ENCODE results near the gene PLPP7.
"Not testable (repeated sequence)": the region's sequence is repeated elsewhere in the genome, so short reads cannot be mapped to it uniquely, and the experiment has no call there.

The PLPP7 gene

DNA sequence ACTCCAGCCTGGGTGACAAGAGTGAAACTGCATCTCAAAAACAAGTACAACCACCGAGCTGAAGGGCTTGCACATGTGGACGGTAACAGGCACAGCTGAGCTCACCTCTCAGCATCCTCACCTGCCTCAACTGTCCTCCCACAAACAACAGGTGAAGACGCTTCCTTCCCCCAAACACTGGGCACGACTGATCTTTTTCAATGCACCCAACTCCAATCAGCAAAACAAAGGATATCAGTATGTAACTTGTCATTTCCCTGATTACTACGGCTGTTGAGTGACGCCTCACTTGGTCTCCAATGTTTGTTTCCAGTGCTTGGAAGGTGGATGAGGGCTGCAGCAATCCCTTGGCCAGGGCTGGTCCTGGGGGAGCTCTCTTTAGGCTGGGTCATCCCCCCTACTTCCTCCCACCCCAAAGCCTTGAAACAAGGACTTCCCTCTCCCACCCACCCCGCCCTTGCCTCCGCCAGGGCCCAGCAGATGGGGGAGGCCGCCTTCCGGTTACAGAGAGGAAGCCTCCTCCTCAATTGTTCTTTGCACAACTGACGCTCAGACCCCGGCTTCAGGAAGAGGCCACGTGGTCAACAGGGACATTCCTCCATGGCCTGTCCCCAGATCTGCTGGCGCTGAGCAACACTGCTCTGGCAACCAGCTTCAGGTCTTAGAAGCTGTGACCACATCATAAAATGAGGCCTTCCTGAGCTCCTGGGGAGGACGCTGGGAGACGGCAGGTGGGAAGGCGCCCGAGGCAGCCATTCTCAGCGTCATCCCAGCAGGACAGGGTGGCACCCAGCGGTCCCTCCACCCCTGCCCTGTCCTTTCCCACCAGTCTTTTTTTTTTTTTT lies 19.1 kb upstream of the PLPP7 start:
- peak; percentile 71 for DNase-seq

DNA sequence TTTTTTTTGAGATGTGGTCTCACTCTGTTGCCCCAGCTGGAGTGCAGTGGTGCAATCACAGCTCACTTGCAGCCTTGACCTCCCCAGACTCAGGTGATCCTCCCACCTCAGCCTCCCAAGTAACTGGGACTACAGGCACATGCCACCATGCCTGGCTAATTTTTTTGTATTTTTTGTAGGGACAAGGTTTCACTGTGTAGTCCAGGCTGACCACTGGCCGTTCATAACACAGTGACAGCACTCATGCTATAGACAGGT lies 18.6 kb upstream of the PLPP7 start:
- not testable (repeated sequence) for DNase-seq

DNA sequence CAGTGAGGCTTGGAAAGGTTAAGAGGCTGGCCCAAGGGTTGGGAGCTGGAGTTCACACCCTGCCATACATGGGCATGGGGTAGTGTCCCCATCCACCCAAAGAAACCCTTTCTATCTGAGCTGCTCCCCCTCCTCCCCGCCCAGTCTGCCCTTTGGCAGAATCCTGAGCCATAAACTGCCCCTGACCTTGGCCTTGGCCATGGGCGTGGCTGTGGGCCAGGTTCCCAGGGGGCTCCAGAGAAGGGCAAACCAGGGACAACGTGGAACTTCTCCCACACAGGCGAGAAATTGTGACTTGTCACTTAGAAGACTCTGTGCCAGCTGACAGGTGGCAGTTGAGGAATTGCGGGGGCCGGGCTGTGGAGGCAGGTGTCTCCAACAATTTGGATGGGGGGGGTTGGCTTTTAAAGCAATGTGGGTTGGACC lies 18.0 kb upstream of the PLPP7 start:
- peak; percentile 16 for DNase-seq

DNA sequence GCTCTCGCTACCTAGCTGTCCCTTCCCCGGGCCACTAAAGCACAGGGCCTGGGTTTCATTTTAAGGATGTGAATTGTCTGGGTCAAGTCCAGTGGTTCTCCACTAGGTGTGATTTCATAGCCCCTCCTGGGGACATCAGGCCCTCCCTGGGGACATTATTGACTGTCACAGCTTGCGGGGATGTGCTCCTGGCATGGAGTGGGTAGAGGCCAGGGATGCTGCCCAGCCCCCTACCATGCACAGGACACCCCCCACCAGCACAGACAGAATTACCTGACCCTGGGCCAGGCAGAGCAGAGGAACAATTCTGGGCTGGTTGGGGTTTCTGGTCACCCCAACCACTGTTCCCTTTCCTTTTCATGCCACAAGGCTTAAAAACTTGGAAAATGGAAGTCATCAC lies 17.3 kb upstream of the PLPP7 start:
- DNase-seq, result peak; percentile 8

DNA sequence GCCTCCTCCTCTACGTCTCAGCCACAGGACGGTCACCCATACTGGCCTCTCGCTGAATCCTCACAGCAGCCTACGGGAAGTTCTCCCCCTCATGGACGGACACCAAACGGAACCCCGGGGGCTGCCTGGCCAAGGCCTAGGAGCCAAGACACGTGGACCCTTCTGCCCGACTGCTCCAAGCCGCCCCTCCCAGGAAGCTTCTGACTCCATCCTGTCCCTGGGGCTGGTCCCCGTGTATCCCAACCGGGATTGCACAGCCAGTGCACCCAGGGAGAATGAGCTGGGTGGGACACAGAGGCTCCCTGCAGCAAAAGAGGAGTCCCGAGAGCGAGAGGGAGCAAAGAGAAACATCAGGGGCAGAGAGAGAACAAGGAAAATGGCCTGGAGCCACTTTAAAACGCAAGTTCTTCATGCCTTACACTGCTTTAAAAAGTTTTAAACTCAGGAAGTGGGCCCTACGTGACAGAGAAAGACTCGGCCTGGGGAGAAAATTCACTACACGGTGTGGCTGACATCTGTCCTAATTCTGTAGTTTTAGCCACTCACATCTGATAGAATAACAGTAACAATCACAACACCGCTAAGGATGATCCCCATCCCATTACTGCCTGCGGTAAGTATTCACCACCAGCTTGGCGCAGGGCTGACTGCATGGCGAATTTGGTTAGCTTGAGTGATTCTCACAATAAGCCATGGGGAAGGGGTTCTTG lies 16.2 kb upstream of the PLPP7 start:
- peak; percentile 26 for DNase-seq

DNA sequence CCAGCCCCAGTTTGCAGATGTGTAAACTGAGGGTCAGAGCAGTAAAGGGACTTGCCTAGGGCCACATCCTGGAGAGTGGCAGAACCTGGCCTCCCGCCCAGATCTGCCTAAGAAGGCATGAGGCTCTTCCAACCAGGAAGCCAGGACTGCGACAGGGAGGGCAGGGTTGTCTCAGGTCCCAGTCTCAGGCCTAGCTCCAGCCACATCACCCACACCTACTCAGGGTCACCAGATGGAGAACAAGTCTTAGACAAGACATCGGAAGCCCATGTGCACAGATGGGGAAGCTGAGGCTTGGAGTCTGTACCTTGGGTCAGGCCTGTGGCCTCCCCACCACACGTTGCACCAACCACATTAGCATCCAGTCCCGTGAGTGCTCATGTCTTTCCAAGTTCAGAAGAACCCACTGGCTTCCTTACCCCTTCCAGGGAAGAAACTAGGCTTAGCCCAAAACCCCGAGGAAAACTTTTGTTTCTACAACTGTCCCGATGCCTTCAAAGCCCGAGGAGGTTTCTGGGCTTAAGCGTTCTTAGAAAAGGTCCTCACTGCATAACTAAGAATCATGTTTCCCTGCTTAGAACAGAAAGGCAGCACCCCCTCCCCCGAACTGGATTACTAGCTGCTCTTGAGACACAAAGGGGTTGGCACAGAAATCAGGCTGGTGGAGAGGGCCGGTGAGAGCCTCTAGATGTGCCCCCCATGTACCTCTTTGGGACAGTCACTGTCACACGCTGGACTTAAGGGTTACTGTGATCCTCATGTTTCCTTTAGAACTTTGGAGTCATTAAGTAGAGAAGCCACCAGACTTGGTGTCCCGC lies 15.5 kb upstream of the PLPP7 start:
- peak; percentile 16 for DNase-seq

DNA sequence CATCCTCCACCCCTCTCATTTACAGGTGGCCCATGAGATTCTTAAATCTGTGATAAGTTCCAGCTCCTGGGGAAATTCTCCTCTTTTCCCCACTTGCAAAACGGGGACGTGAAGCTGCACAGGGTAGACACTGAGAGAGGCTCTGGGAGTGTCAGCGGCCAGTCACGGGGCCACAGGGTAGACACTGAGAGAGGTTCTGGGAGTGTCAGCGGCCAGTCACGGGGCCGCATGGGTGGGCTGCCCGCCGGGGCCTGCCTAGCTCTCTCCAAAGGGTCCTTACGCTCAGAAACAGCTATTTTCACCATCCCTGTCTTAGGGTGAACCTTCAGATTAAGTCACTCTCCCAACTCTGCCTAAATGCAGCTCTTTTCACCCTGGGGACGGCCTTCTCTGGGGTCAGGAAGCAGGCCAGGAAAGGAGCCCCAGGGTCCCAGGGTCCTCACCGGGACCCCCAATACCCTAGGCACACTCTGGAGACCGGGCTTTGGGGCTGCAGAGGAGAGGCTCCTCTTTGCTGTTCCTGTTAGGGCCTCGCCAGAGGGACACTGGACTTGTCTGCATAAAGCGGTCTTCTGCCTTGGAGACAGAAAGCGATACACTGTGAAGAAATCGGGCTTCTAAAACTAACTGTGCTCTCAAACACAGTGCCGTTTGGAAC lies 14.7 kb upstream of the PLPP7 start:
- DNase-seq, result no peak

DNA sequence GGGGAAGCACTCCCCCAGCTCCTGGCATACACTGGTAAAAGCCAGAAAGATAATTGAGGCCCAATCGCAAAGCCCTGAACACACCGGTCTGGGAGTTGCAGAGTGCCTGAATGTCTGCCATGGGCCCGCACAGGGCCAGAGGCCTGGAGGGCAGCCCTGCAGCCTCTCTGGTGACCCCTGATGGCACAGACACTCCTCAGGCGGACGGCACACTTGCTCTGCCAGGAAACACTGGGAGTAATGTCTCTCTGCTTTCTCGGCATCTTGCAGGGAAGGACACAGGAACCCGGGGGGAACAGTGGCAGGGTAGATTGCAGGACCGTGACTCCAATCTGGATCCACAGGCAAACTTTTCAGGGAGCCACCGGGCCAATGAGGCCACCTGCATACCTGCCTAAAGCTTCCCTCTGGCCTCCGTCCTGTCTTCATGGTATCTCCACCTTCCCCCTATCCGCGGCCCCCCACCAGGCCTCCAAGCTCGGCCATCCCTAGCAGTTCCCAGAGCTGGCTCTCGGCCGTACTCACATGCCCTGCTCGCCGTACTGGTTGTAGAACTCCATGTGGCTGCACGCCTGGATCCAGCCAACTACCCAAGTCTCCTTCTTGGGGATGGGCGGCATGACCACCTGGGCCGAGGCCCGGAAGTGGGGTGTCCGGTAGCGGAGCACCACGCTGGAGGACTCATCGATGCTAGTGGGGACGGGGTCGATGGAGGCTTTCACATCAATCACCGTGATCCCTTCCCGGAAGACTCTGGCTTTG lies 14.0 kb upstream of the PLPP7 start:
- DNase-seq, result no peak

DNA sequence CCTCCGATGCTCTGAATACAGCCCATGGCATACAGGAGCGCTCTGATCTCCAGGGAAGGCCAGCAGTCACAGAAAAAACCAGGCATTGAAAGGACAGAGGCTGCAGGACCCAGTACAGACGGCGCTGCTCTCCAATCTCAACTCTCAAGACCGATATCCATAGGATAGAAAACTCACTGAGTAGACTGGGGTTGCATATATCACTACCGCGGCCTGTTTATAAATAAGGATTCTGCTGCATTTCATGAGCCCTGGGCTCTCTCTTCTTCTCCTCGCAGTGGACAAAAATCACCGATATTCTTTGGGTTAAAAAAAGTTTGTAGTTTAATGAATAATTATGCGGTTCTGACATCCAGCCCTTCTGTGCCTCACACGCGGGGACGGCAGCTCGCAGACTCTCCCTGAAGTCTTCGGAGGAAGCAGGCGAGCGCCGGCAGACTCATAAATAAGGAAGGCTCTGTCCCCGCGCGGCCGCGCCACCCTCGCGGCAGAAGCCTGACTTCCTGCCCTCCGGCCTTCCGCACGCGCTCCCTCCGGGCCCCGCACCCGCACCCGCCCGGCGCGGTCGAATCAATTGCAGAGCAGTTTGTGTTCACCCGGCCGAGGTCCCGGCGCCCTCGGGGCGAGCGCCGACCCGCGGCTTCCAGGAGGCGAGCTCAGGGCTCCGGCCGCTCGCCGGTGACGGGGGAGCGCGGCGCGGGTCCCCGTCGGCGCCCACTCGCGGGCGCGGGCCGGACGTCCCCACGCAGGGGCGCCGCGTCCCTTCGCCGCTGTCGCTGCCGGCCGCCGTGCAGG lies 13.2 kb upstream of the PLPP7 start, which contains the start of gene FAM78A:
TSS of gene FAM78A (minus strand) at position 417 of the 795 bp plus-strand sequence. CDS start at position 86, 331 bp downstream.
- no peak for DNase-seq

DNA sequence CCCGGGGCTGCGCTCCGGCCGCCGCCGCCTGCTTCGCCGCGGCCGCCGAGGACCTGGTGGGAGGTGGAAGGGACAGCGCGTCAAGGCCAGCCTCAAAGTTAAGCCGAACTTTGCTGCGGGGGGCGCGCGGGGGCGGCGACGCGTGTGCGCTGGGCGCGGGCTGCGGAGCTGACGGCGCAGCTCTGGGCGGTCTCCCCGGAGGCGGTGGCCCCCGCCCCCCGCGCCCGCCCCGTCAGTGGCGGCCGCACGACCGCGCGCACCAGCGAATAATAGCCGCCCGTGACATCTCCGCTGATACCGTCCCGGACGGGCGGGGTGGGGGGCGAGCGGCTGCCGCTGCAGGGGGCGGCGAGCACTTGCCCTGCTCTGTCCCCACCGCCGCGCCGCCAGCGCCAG lies 12.6 kb upstream of the PLPP7 start:
- DNase-seq, result no peak

DNA sequence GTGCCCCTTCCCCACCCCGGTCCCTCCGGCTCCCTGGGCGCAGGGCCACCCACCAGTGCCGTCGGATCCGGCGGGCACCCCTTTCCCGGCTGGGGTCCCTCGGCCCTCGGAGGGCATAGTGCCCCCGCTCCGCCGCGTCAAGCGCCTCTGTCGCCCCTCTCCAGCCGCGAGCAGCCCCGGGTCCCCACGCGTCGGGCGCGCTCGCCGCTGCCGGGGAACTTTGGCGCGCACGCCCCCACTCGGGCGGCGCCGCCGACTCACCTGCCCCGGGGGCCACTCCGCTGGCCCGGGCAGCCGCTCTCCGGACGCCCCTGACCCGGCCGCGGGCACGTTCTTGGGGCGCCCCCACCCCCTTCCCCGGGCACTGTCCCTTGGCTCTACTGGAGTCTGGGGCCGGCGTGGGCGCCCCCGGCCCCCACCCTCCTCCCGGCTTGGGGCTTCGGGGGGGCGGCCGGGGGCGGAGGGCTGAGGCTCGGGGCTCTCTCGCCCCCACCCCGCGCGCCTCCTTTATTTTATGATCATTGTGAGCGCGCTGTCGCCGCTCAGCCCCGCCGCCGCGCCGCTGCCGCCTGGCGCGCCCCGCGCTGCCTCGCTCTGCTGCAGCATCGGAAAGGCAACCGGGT lies 12.1 kb upstream of the PLPP7 start:
- no peak for DNase-seq

DNA sequence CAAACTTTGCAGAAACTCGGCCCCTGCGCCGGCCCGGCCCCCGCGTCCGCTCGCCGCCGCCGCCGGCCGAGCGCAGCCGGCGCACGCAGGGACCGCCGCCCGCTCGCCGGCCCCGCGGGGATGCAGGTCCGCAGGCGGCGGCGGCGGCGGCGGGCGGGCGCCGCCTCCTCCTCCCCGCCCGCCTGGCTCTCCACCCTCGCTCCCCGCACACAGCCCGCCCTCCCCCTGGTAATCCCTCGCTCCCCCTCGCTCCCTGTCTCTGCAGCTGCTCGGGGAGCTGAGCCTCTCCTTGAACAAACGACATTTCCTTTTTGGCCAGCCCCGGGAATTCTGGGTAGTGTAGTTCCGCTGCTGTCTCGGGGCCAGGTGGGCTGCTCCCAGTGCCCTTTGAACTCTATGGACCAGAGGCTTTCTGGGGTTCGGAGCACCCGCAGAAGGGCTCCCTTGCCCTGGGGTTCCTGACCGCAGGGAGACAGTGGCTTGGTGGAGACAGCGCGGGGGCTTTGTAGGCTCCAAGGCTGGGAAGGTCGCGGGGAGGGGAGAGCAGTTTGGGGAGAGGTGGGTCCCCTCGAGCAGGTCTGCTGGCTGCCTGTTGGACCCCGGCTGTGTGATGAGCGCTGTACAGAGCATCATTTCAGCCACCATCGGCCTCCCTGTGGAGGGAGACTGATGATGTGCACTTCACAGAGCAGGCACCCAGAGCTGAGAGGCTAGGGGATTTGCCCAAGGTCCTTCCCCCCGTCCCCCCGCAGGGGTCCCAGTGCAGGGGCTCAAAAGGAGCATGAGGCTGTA lies 11.4 kb upstream of the PLPP7 start:
- DNase-seq, result peak; percentile 93

DNA sequence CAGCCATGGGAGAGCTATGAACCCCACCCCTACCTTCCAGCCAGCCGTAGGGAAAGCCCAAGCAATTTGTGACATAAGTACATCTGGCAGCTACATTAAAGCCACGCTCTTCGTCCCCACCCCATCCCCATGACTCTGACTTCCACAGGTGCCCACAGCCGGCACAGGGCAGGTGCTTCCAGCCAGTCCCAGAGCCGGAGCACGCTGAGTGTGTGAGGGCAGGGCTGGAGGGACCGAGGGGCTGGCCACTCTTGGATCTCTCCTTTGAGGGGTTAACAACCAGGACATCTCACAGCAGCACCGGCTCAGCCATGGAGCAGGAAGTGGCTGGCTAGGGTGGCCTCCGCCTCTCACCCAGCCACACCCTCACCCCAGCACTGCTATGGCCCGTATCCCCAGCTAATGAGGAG lies 10.8 kb upstream of the PLPP7 start:
- no peak for DNase-seq

DNA sequence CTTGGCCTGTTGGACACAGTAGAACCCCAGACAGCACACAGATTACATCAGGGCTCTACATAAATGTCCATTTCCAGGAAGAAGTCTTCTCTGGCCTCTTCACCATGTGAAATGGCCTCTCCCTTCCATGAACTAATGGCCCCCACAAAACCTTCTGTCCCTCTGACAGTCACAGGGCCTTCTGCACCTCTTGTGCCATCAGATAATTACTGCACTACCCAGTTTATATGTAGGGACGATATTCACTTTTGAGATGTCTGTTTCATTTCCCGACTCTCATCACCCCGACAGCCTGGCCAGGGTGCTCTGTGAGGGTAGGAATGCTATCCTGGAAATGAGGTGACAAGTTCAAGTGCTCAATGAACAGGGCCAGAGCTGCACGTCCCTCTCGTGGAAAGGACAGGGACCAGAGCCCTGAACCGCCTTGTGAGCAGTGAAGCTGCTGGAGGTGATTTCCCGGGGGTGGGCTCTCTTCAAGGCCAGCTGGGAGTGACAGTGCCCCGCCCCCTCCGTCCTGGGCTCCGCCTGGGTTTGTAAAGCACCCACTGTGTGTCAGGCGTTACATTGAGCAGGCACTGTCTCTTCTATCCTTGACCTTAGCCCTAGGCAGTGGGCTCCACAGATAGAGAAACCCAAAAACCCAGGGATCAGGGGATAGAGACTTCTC lies 10.2 kb upstream of the PLPP7 start:
- no peak for DNase-seq

DNA sequence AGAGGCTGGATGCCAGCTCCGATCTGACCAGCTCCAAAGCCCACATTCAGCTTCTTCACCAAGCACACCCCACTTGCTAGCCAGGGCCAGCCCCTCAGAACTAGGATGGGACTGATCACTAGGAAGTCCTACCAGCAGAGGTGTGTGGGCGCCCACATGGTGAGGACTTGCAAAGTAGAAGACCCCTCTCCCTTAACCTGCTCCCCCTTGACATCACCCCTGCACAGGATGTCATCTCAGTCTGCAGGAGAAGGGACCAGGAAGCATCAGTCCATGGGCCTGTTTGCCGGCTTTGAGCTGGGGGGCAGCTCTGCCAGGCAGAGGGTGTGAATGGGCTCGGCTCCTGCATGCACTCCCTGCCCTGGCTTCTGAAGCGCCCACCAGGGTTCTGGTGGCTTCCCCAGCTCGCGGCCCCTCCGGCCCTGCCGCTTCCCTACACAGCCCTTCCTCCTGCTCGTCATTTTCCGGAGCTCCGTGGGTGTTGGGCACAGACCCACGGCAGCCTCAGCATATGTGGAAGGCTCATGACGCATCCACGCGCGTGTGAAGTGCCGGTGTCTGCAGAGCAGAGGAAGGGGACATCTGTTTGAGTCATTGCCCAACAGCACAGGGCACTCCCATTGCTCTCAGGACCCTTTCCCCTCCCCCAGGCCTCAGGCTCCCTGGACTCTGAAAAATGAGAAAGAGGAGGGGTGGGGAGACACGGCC lies 9.5 kb upstream of the PLPP7 start:
- DNase-seq, result peak; percentile 18

DNA sequence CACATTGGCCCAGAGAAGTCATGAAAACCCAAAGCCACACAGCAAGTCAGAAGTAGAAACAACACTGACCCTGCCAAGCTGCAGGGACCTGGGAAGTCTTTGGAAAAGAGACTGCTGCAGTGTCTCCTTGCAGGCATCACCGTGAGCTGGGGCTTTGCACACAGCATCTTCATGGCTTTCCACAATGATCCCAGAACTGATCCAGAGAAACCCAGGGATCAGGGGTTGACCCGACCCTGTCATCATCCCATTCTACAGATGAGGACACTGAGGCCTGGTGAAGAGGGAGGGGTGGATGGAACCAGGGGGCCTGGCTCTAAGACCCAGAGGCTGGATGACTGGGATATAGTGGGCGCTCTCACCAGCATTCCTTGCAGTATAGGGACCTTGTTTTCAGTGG lies 8.9 kb upstream of the PLPP7 start:
- no peak for DNase-seq

DNA sequence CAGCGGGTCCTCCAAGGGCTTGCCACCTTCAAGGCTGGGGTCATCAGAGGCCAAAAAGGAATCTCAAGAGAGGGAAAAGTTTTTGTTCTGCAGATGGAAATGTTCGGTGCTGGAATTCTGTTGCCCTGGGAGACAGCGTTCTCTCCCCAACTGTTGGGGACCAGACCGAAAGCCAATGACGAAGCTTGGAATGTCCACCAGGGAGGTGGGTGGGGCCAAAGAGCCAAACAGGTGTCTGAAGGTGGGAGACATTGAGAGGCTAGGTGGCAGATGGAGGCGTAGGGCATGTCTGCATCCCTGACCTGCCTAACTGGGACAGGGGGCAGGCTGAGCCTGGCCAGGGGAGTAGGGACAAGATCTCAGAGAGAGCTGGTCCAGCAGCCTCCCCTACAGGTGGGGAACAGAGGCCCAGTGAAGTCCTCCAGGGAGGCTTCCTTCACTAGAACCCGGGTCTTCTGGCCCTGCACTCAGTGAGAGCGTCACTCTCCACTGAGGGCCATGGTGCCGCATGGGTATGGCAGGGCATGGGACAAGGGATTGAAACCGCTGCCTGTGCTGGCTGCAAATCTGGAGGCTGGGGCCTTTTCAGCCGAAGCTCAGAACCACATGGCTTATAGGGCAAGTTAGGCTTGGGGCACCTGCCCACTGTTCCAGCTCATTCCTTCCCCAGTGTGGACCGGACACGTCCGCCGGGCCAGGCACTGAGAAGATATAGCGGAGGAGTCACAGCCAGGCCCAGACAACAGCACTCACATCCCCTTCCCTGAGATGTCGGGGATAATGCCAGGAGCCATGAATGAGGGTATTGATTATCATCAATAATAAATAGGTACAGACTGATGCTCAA lies 8.2 kb upstream of the PLPP7 start:
- peak; percentile 12 for DNase-seq

DNA sequence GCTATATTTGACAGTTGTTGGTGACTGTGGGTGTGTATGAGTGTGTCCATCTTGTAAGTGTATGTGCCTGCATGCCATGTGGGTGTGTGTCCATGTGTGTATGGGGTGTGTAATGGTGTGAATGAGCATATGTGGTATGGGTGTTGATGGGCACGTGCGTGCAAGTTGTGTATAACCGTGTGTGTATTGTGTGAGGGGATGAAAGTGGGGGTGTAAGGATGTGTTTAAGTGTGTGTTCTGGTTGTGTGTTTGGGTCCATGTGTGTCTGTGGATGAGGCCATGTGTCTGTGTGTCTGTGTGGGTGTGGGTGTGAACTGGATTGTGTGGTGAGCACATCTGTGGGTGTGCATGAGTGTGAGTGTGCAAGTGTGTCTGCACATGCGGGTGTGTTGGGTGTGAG lies 7.3 kb upstream of the PLPP7 start:
- no peak for DNase-seq
